H9 (cell line): ENCODE data around the gene MMRN1. TPM values are rescaled to one million over a fixed set of nuclear protein-coding genes. Genes with fewer than 3 reads are reported as not detected.

Source experiments
- DNase-seq: peaks from one replicate; pipeline ENCODE4 v3.0.0-alpha.2; 2017
- H2AFZ ChIP-seq: one replicate; pipeline ENCODE4 v1.6.1; 2013; ENCODE audit warnings: mild to moderate bottlenecking, low read length, control low read depth, moderate library complexity
- H2AK5ac ChIP-seq: 2 replicates; pipeline ENCODE4 v1.6.1; 2013; ENCODE audit warnings: low read length, control low read depth, mixed read lengths; ENCODE audit not compliant: insufficient read length
- H2BK120ac ChIP-seq: one replicate; pipeline ENCODE4 v1.6.1; 2013; ENCODE audit warnings: low read depth, mild to moderate bottlenecking, low read length, control low read depth, inconsistent platforms; ENCODE audit not compliant: poor library complexity, severe bottlenecking
- H2BK12ac ChIP-seq: 2 replicates; pipeline ENCODE4 v1.6.1; 2013; ENCODE audit warnings: low read length, control low read depth, mixed read lengths, low read depth; ENCODE audit not compliant: insufficient read length
- H2BK15ac ChIP-seq: 2 replicates; pipeline ENCODE4 v1.6.1; 2013; ENCODE audit warnings: low read depth, low read length, control low read depth
- H2BK20ac ChIP-seq: one replicate; pipeline ENCODE4 v1.6.1; 2013; ENCODE audit warnings: low read depth, mild to moderate bottlenecking, low read length, control low read depth, inconsistent platforms; ENCODE audit not compliant: poor library complexity, severe bottlenecking
- H2BK5ac ChIP-seq: 2 replicates; pipeline ENCODE4 v1.6.1; 2013; ENCODE audit warnings: low read length, control low read depth, mixed read lengths; ENCODE audit not compliant: insufficient read length
- H3K14ac ChIP-seq: 2 replicates; pipeline ENCODE4 v1.6.1; 2013; ENCODE audit warnings: low read length, control low read depth; ENCODE audit not compliant: insufficient read depth
- H3K18ac ChIP-seq: 2 replicates; pipeline ENCODE4 v1.6.1; 2013; ENCODE audit warnings: low read depth, mild to moderate bottlenecking, mixed read lengths, low read length, control low read depth; ENCODE audit not compliant: insufficient read length
- H3K23ac ChIP-seq: 2 replicates; pipeline ENCODE4 v1.6.1; 2013; ENCODE audit warnings: low read length, control low read depth, mixed read lengths, low read depth; ENCODE audit not compliant: insufficient read length
- H3K23me2 ChIP-seq: 2 replicates; pipeline ENCODE4 v1.6.1; 2013; ENCODE audit warnings: low read depth, mild to moderate bottlenecking, mixed read lengths, low read length, control low read depth; ENCODE audit not compliant: insufficient read length, poor library complexity, severe bottlenecking
- H3K27ac ChIP-seq: 2 replicates; pipeline ENCODE4 v1.5.1; 2013; ENCODE audit warnings: low read length, control low read depth, mixed read lengths, low read depth; ENCODE audit not compliant: insufficient read length
- H3K27me3 ChIP-seq: 2 replicates; pipeline ENCODE4 v1.6.1; 2013; ENCODE audit warnings: low read length, control low read depth, inconsistent platforms; ENCODE audit not compliant: insufficient read depth
- H3K4ac ChIP-seq: 2 replicates; pipeline ENCODE4 v1.6.1; 2013; ENCODE audit warnings: low read depth, mild to moderate bottlenecking, control low read depth, inconsistent platforms, low read length, moderate library complexity
- H3K4me1 ChIP-seq: 2 replicates; pipeline ENCODE4 v1.6.1; 2013; ENCODE audit warnings: low read length, control low read depth, inconsistent platforms; ENCODE audit not compliant: insufficient read depth
- H3K4me2 ChIP-seq: 2 replicates; pipeline ENCODE4 v1.6.1; 2013; ENCODE audit warnings: low read length, control low read depth, mixed read lengths; ENCODE audit not compliant: insufficient read length, insufficient read depth
- H3K56ac ChIP-seq: 2 replicates; pipeline ENCODE4 v1.6.1; 2013; ENCODE audit warnings: low read depth, mild to moderate bottlenecking, mixed read lengths, low read length, control low read depth; ENCODE audit not compliant: insufficient read length
- H3K79me1 ChIP-seq: 2 replicates; pipeline ENCODE4 v1.6.1; 2013; ENCODE audit warnings: low read depth, mild to moderate bottlenecking, moderate library complexity, low read length, control low read depth, inconsistent platforms; ENCODE audit not compliant: insufficient read depth, poor library complexity, severe bottlenecking
- H3K79me2 ChIP-seq: 2 replicates; pipeline ENCODE4 v1.6.1; 2013; ENCODE audit warnings: low read length, control low read depth, inconsistent platforms; ENCODE audit not compliant: insufficient read depth
- H3K9ac ChIP-seq: 2 replicates; pipeline ENCODE4 v1.6.1; 2013; ENCODE audit warnings: low read length, control low read depth, mixed read lengths; ENCODE audit not compliant: insufficient read length; ENCODE audit errors: extremely low read depth
- H3K9me3 ChIP-seq: one replicate; pipeline ENCODE4 v1.6.1; 2013; ENCODE audit warnings: low read depth, low read length, inconsistent platforms; ENCODE audit not compliant: control insufficient read depth
- H3T11ph ChIP-seq: one replicate; pipeline ENCODE4 v1.6.1; 2013; ENCODE audit warnings: mild to moderate bottlenecking, low read length, control low read depth, inconsistent platforms
- H4K20me1 ChIP-seq: one replicate; pipeline ENCODE4 v1.6.1; 2013; ENCODE audit not compliant: control insufficient read depth, insufficient read length, insufficient read depth
- H4K5ac ChIP-seq: 2 replicates; pipeline ENCODE4 v1.6.1; 2013; ENCODE audit warnings: low read depth, mild to moderate bottlenecking, mixed read lengths, low read length, control low read depth; ENCODE audit not compliant: insufficient read length
- H4K8ac ChIP-seq: replicated peaks from 2 replicates; pipeline ENCODE4 v1.6.1; 2013; ENCODE audit warnings: low read length, control low read depth, mixed read lengths, low read depth; ENCODE audit not compliant: insufficient read length
- H4K91ac ChIP-seq: 2 replicates; pipeline ENCODE4 v1.6.1; 2013; ENCODE audit warnings: low read depth, mild to moderate bottlenecking, moderate library complexity, mixed read lengths, low read length, control low read depth; ENCODE audit not compliant: insufficient read length
- H3K27ac Mint-ChIP-seq, 3 experiments: 2 replicates in 2 of 3; 3 replicates in 1 of 3; pipeline ENCODE4 v1.8.0; 2020 to 2021; ENCODE audit warnings: mixed read lengths in 3 of 3, mild to moderate bottlenecking in 1 of 3, moderate library complexity in 1 of 3
- H3K27me3 Mint-ChIP-seq: 2 replicates; pipeline ENCODE4 v1.8.0; 2021; ENCODE audit warnings: low read depth, mild to moderate bottlenecking, moderate library complexity, mixed read lengths
- H3K36me3 Mint-ChIP-seq, 3 experiments: 2 replicates in 2 of 3; 3 replicates in 1 of 3; pipeline ENCODE4 v1.8.0; 2020 to 2021; ENCODE audit warnings: low read depth in 3 of 3, mixed read lengths in 3 of 3; ENCODE audit not compliant: insufficient read depth in 1 of 3
- H3K4me1 Mint-ChIP-seq, 2 experiments: 2 replicates each; pipeline ENCODE4 v1.8.0; 2020; ENCODE audit warnings: mixed read lengths in 2 of 2
- H3K4me3 Mint-ChIP-seq, 2 experiments: 2 replicates in 1 of 2; 3 replicates in 1 of 2; pipeline ENCODE4 v1.8.0; 2020 to 2021; ENCODE audit warnings: mild to moderate bottlenecking in 2 of 2, mixed read lengths in 2 of 2, moderate library complexity in 1 of 2
- H3K9me3 Mint-ChIP-seq, 2 experiments: 2 replicates in 1 of 2; 3 replicates in 1 of 2; pipeline ENCODE4 v1.8.0; 2020; ENCODE audit warnings: mild to moderate bottlenecking in 2 of 2, mixed read lengths in 2 of 2, moderate library complexity in 1 of 2
- CTCF ChIP-seq: fragments of 200-600 bp; sonication (generic); conservative IDR thresholded peaks from 3 replicates; pipeline ENCODE4 v1.8.0; 2021; ENCODE audit warnings: antibody characterized with exemption, mild to moderate bottlenecking
- WGBS: extraction: QIAGEN DNeasy Blood & Tissue Kit; methylation state at CpG from one replicate; pipeline ENCODE4 v1.1.7; 2013; ENCODE audit warnings: missing lambda C conversion rate, low lambda C conversion rate, mixed read lengths; ENCODE audit not compliant: insufficient read length; ENCODE audit errors: extremely low coverage; 5-methylcytosine and 5-hydroxymethylcytosine counted together
- total RNA-seq: library from RNA; stranded (reverse); gene quantifications from 2 replicates; pipeline ENCODE4 v1.2.1, GENCODE V29; 2021

Gene MMRN1
- total RNA-seq, 1 experiment from 2014 or later, result not detected

- Histone ChIP-seq H3K27me3 (no peaks in the 10 kb centered on the region), H2AFZ (no peak overlapping the region), H2BK20ac (no peak overlapping the region), H3K4ac (no peak overlapping the region), H3K9me3 (no peaks in the 10 kb centered on the region), H3K18ac (no peak overlapping the region), H3K4me1 (no peaks in the 10 kb centered on the region; the same call in 1 of the 2 replicates), H2AK5ac (no peak overlapping the region), H4K20me1 (no peaks in the 10 kb centered on the region), H3K14ac (no peak overlapping the region), H3K27ac (no peak overlapping the region), H3K23me2 (no peaks in the 10 kb centered on the region), H2BK5ac (no peak overlapping the region), H3K9ac (no peak overlapping the region), H2BK12ac (no peak overlapping the region), H4K91ac (no peak overlapping the region), H3K79me1 (no peaks in the 10 kb centered on the region), H3K79me2 (no peaks in the 10 kb centered on the region), H3T11ph (no peak overlapping the region), H4K5ac (no peak overlapping the region), H3K56ac (no peak overlapping the region), H3K23ac (no peak overlapping the region), H3K4me2 (no peak overlapping the region), H2BK120ac (no peak overlapping the region), H2BK15ac (no peak overlapping the region), H4K8ac (no peak overlapping the region)
- no peak overlapping the region for H3K4me3 Mint-ChIP-seq
- no peak for DNase-seq
- no CpG with 5 or more reads among the region's 1 CpG for WGBS
- no peak overlapping the region for H3K27ac Mint-ChIP-seq
- peaks cover 2% of the 10 kb centered on the region; the same call in 1 of the 2 replicates for H3K27me3 Mint-ChIP-seq
- H3K4me1 Mint-ChIP-seq, result peaks cover 15 to 17% of the 10 kb centered on the region in 2 experiments
- no peak for TF ChIP-seq CTCF
- H3K36me3 Mint-ChIP-seq, result no peaks in the 10 kb centered on the region
- no peaks in the 10 kb centered on the region; a peak in 1 of 5 replicates for H3K9me3 Mint-ChIP-seq
Observed at GRCh38 chr4:89914609-89915550, 20.2 kb downstream of the MMRN1 start.
